Uterus (tissue), 4 donors: Measurements from ENCODE around the gene THRAP3. TPM values are rescaled to one million over a fixed set of nuclear protein-coding genes. Genes with fewer than 3 reads are reported as not detected.

ENCODE experiments used
- DNase-seq, 2 donors: peaks; one replicate each; pipeline ENCODE4 v3.0.0-alpha.2; 2019 to 2020
- H3K27ac ChIP-seq, 2 donors: fragments of 200-600 bp; sonication (generic); 1 replicate in 1 of 2; 2 replicates in 1 of 2; pipeline ENCODE4 v1.5.1; 2016 to 2018
- H3K27me3 ChIP-seq, 2 donors: fragments of 200-600 bp; sonication (generic); one replicate each; pipeline ENCODE4 v1.5.1; 2018 to 2019; ENCODE audit warnings: control low read depth in 1 of 2
- H3K36me3 ChIP-seq, 2 donors: fragments of 200-600 bp; sonication (generic); one replicate each; pipeline ENCODE4 v1.5.1; 2019; ENCODE audit warnings: control low read depth in 1 of 2
- H3K4me1 ChIP-seq, 2 donors: fragments of 200-600 bp; sonication (generic); one replicate each; pipeline ENCODE4 v1.5.1; 2018 to 2019; ENCODE audit warnings: control low read depth in 1 of 2
- H3K4me3 ChIP-seq, 2 donors: fragments of 200-600 bp; sonication (generic); 1 replicate in 1 of 2; 2 replicates in 1 of 2; pipeline ENCODE4 v1.5.1; 2018 to 2019; ENCODE audit warnings: mild to moderate bottlenecking in 1 of 2
- H3K9me3 ChIP-seq, 2 donors: fragments of 200-600 bp; sonication (generic); one replicate each; pipeline ENCODE4 v1.5.1; 2019; ENCODE audit warnings: control low read depth in 1 of 2
- POLR2A ChIP-seq, 2 donors: fragments of 450-650 bp; IDR thresholded peaks; one replicate each; pipeline ENCODE4 v1.6.1; 2016; ENCODE audit warnings: antibody characterized with exemption in 2 of 2, mild to moderate bottlenecking in 1 of 2, moderate library complexity in 1 of 2
- intact Hi-C: fragments of 100-400 bp; cut with DNase I; formaldehyde crosslinking; loops from one replicate; pipeline ENCODE4 v1.15.1; 2023; ENCODE audit warnings: low total_unique reads
- total RNA-seq, 4 donors: library from RNA; depleted of rRNA in 3 of 4; stranded (reverse); fragments of >200 nt in 3 of 4; gene quantifications; one replicate each; pipeline versions ENCODE4 v1.1.0 to v1.2.4, GENCODE V29; 2014 to 2023
- TF ChIP-seq, protein P1 (sequence below), 4 experiments: fragments of 200-600 bp in 2 of 4; fragments of 450-650 bp in 2 of 4; sonication (generic) in 2 of 4; IDR thresholded peaks; one replicate each; pipeline ENCODE4 v1.5.1; 2016 to 2019; ENCODE audit warnings: antibody characterized with exemption in 4 of 4, mild to moderate bottlenecking in 2 of 4, moderate library complexity in 1 of 4
- donor health status: DM: yes; HTN: yes; CAD: no.

The THRAP3 gene
- total RNA-seq, 4 donors from 2014 or later: 21.3 to 99.1 (median 67.5) TPM

DNA sequence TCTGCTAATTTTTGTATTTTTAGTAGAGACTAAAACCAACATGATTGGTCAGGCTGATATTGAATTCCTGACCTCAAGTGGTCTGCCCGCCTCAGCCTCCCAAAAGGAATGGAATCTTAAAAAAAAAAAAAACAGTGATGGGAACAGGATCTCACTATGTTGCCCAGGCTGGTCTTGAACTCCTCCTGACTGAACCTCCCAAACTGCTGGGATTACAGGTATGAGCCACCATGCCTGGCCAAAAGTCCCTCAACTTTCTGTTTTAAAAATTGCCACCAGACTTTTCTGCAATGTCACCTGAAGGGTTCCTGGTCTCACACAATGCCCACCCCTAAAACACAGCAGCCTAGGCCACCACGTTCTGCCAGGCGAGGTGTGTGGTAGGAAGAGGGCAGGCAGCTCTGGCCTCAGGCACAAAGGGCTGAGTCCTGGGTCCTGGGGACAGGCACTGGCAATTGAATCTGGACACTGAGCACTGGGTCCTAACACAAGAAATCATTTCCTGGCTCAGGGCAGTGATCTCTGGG, 21.2 kb upstream of the THRAP3 start:
- peaks cover 0 to 8% of the 10 kb centered on the region in 2 donors for H3K4me1 ChIP-seq
- intact Hi-C loops: no loop called here

GRCh38 chr1:36203554-36204346, 20.5 kb upstream of the THRAP3 start:
- peak overlapping the region; percentile 61 to 62 for H3K27ac ChIP-seq
- DNase-seq: peak; percentile 24 to 30
- no peak overlapping the region for H3K4me3 ChIP-seq
- H3K4me1 ChIP-seq: peaks cover 0 to 8% of the 10 kb centered on the region in 2 donors
- H3K36me3 ChIP-seq: no peaks in the 10 kb centered on the region
- no peaks in the 10 kb centered on the region for H3K9me3 ChIP-seq
- H3K27me3 ChIP-seq: no peaks in the 10 kb centered on the region
- intact Hi-C loops: no loop called here
- TF ChIP-seq, protein P1, sequence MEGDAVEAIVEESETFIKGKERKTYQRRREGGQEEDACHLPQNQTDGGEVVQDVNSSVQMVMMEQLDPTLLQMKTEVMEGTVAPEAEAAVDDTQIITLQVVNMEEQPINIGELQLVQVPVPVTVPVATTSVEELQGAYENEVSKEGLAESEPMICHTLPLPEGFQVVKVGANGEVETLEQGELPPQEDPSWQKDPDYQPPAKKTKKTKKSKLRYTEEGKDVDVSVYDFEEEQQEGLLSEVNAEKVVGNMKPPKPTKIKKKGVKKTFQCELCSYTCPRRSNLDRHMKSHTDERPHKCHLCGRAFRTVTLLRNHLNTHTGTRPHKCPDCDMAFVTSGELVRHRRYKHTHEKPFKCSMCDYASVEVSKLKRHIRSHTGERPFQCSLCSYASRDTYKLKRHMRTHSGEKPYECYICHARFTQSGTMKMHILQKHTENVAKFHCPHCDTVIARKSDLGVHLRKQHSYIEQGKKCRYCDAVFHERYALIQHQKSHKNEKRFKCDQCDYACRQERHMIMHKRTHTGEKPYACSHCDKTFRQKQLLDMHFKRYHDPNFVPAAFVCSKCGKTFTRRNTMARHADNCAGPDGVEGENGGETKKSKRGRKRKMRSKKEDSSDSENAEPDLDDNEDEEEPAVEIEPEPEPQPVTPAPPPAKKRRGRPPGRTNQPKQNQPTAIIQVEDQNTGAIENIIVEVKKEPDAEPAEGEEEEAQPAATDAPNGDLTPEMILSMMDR (IDR thresholded peaks at IDR 0.05): no peak

More for the DNA sequence above, 21.2 kb upstream of the THRAP3 start:
- Histone ChIP-seq H3K4me3 (no peak overlapping the region), H3K9me3 (no peaks in the 10 kb centered on the region), H3K27ac (peak overlapping the region; percentile 61 to 62), H3K27me3 (no peaks in the 10 kb centered on the region), H3K36me3 (no peaks in the 10 kb centered on the region)
- no peak for DNase-seq
- TF ChIP-seq, protein P1 (IDR thresholded peaks at IDR 0.05): no peak
- no peak for TF ChIP-seq POLR2A (IDR thresholded peaks at IDR 0.05)

DNA sequence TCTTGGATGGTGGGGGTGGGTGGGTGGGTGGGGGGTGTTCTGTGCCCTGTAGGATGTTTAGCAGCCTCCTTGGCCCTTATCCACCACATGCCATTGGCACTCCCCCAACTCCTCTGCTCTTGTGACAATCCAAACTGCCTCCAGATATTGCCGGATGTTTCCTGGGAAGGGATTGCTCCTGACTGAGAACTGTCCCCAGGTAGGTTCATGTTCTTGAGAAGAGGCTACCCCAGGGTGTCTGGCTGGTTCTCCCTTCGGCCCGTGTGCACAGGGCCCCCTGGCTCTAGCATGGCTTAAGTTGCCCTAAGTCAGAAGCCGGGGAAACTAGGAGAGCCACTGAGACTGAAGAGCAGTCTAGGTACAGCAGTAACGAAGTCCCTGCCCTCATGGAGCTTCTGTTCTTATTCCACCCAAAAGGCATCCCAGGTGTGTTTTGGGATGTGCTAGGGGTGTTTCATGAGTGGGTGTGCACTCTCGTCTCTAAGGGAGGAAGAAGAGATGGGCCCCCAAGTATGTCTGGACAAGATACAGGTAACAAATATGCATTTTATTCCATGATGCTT, 19.8 kb upstream of the THRAP3 start:
- DNase-seq: no peak
- Histone ChIP-seq H3K36me3 (no peaks in the 10 kb centered on the region), H3K4me3 (no peak overlapping the region), H3K4me1 (peaks cover 0 to 8% of the 10 kb centered on the region in 2 donors), H3K9me3 (no peaks in the 10 kb centered on the region), H3K27me3 (no peaks in the 10 kb centered on the region), H3K27ac (peak overlapping the region; percentile 61 to 62)
- intact Hi-C loops: no loop called here
- TF ChIP-seq, protein P1 (IDR thresholded peaks at IDR 0.05): no peak
- no peak for TF ChIP-seq POLR2A (IDR thresholded peaks at IDR 0.05)

GRCh38 chr1:36206323-36206858, 17.9 kb upstream of the THRAP3 start:
- H3K4me3 ChIP-seq: no peak overlapping the region
- H3K36me3 ChIP-seq: no peaks in the 10 kb centered on the region
- H3K4me1 ChIP-seq: peaks cover 0 to 8% of the 10 kb centered on the region in 2 donors
- H3K27me3 ChIP-seq: no peaks in the 10 kb centered on the region
- no peaks in the 10 kb centered on the region for H3K9me3 ChIP-seq
- TF ChIP-seq, protein P1 (IDR thresholded peaks at IDR 0.05): no peak
- TF ChIP-seq POLR2A (IDR thresholded peaks at IDR 0.05): no peak
- intact Hi-C loops: no loop called here
- no peak overlapping the region for H3K27ac ChIP-seq
- DNase-seq: no peak

DNA sequence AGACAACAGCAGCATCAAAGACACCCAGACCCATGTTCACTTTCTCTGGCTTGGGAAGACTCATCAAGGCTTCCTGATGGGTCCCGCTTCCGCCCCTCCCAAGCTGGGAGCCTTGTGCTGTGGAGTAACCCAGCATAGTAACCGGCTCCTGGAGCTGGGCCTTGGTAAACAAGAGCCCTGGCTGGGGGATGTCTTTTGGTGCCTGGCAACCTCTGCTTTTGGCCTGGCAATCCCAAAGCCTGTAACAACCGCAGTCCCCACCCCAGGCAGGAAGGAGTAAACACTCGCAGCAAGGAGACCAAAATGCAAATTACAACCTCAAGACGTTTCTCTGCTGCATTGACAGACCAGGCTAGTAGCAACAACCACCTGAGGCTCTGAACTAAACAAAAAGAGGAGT, 16.9 kb upstream of the THRAP3 start:
- intact Hi-C loops: no loop called here
- no peaks in the 10 kb centered on the region for H3K36me3 ChIP-seq
- H3K4me3 ChIP-seq: no peak overlapping the region
- no peak for TF ChIP-seq POLR2A (IDR thresholded peaks at IDR 0.05)
- TF ChIP-seq, protein P1 (IDR thresholded peaks at IDR 0.05): no peak
- peak; percentile 50 to 53 for DNase-seq
- no peaks in the 10 kb centered on the region for H3K27me3 ChIP-seq
- no peaks in the 10 kb centered on the region for H3K9me3 ChIP-seq
- H3K27ac ChIP-seq: peak overlapping the region; percentile 23 to 38
- H3K4me1 ChIP-seq: peaks cover 0 to 8% of the 10 kb centered on the region in 2 donors
